HCT116 (cell line): ENCODE data around the gene IGSF5. TPM values are rescaled to one million over a fixed set of nuclear protein-coding genes. Genes with fewer than 3 reads are reported as not detected.
"Not testable (repeated sequence)": the region's sequence is repeated elsewhere in the genome, so short reads cannot be mapped to it uniquely, and the experiment has no call there.

Source experiments
- ATAC-seq: fragments of 200-7000 bp; cut with Tn5 transposase; 2 replicates; pipeline ENCODE4 v1.9.1; 2020; ENCODE audit warnings: mild to moderate bottlenecking, moderate library complexity
- Bru-seq: library from RNA; stranded (reverse); fragments of 400-500 nt; gene quantifications from one replicate; lab custom pipeline; 2021; lab: Mats Ljungman, UMichigan
- BruChase-seq, 2 experiments: library from RNA; stranded (reverse); fragments of 400-500 nt; gene quantifications; one replicate each; lab custom pipeline; 2021; lab: Mats Ljungman, UMichigan
- BruUV-seq: library from RNA; stranded (reverse); fragments of 400-500 nt; replicated peaks from 2 replicates; lab custom pipeline; 2021; lab: Mats Ljungman, UMichigan
- CTCF ChIA-PET: fragments of 300-600 bp; sonication (Branson Sonifier 250); formaldehyde crosslinking; loops from one replicate; lab custom pipeline; 2021; ENCODE audit warnings: antibody characterized with exemption; lab: Charles Lee
- POLR2A ChIA-PET: fragments of 300-600, 350-600 bp; sonication (Branson Sonifier 250); formaldehyde crosslinking; loops from one replicate; lab custom pipeline; 2021; ENCODE audit warnings: antibody characterized with exemption; lab: Charles Lee
- RAD21 ChIA-PET, 2 experiments: fragments of 300-600 bp; sonication (Branson Sonifier 250); formaldehyde crosslinking; loops; one replicate each; lab custom pipeline; 2023; ENCODE audit warnings: low total read pairs in 2 of 2; ENCODE audit not compliant: uncharacterized antibody in 2 of 2, unreplicated experiment in 2 of 2, low non-redundant PET in 1 of 2; lab: Charles Lee
- DNase-seq: peaks from one replicate; pipeline ENCODE4 v3.0.0-alpha.2; 2010; ENCODE audit warnings: low read depth, low spot score
- H2AFZ ChIP-seq: fragments of 200-600 bp; shearing (Covaris generic), sonication (generic); 2 replicates; pipeline ENCODE4 v1.6.1; 2017; ENCODE audit warnings: low read depth, mixed run types, mixed read lengths, antibody characterized with exemption, low read length; ENCODE audit not compliant: poor library complexity, severe bottlenecking
- H3K27ac ChIP-seq: 2 replicates; pipeline ENCODE4 v1.5.1; 2012; ENCODE audit warnings: low read depth, low read length
- H3K27me3 ChIP-seq: fragments of 200-600 bp; sonication (generic); 2 replicates; pipeline ENCODE4 v1.6.1; 2016; ENCODE audit warnings: mixed run types, low read length, mixed read lengths; ENCODE audit not compliant: insufficient read depth
- H3K36me3 ChIP-seq, 2 experiments: fragments of 200-500 bp in 1 of 2; fragments of 200-600 bp in 1 of 2; sonication (Bioruptor generic) in 1 of 2; sonication (generic) in 1 of 2; 2 replicates each; pipeline versions ENCODE4 v1.5.1 to v1.6.1; 2014 to 2016; ENCODE audit warnings: low read length in 2 of 2, inconsistent platforms in 1 of 2, mixed read lengths in 1 of 2, mixed run types in 1 of 2; ENCODE audit not compliant: insufficient read depth in 2 of 2, control insufficient read depth in 1 of 2
- H3K4me1 ChIP-seq, 2 experiments: fragments of 200-600 bp in 1 of 2; sonication (generic) in 1 of 2; 2 replicates each; pipeline versions ENCODE4 v1.5.1 to v1.6.1; 2012 to 2017; ENCODE audit warnings: low read length in 2 of 2, inconsistent platforms in 1 of 2, mild to moderate bottlenecking in 1 of 2, mixed read lengths in 1 of 2, mixed run types in 1 of 2, moderate library complexity in 1 of 2; ENCODE audit not compliant: insufficient read depth in 2 of 2, control insufficient read depth in 1 of 2
- H3K4me2 ChIP-seq: fragments of 200-600 bp; sonication (generic); 2 replicates; pipeline ENCODE4 v1.6.1; 2017; ENCODE audit warnings: mixed run types, low read length, mixed read lengths
- H3K4me3 ChIP-seq, 2 experiments: fragments of 200-600 bp in 1 of 2; sonication (generic) in 1 of 2; replicated peaks in 1 of 2; 2 replicates each; pipeline ENCODE4 v1.5.1; 2011 to 2016; ENCODE audit warnings: low read length in 2 of 2, control low read depth in 1 of 2, low read depth in 1 of 2, mild to moderate bottlenecking in 1 of 2, mixed read lengths in 1 of 2, mixed run types in 1 of 2
- H3K79me2 ChIP-seq: fragments of 200-600 bp; sonication (generic); 2 replicates; pipeline ENCODE4 v1.6.1; 2017; ENCODE audit warnings: mild to moderate bottlenecking, mixed run types, low read length, moderate library complexity, mixed read lengths; ENCODE audit not compliant: insufficient read depth
- H3K9ac ChIP-seq: fragments of 200-600 bp; sonication (generic); 2 replicates; pipeline ENCODE4 v1.6.1; 2016; ENCODE audit warnings: low read length, mixed read lengths
- H3K9me2 ChIP-seq: fragments of 200-600 bp; sonication (generic), shearing (Covaris generic); 2 replicates; pipeline ENCODE4 v1.6.1; 2017; ENCODE audit warnings: mixed run types, mild to moderate bottlenecking, moderate library complexity; ENCODE audit not compliant: insufficient read depth
- H3K9me3 ChIP-seq, 2 experiments: fragments of 200-500 bp in 1 of 2; fragments of 200-600 bp in 1 of 2; sonication (Bioruptor generic) in 1 of 2; sonication (generic) in 1 of 2; 2 replicates each; pipeline ENCODE4 v1.6.1; 2014 to 2017; ENCODE audit warnings: low read length in 2 of 2, mixed read lengths in 2 of 2, inconsistent platforms in 1 of 2, low read depth in 1 of 2, mild to moderate bottlenecking in 1 of 2, mixed run types in 1 of 2, moderate library complexity in 1 of 2; ENCODE audit not compliant: control insufficient read depth in 1 of 2, insufficient read depth in 1 of 2
- H4K20me1 ChIP-seq: fragments of 200-600 bp; sonication (generic), shearing (Covaris generic); 2 replicates; pipeline ENCODE4 v1.6.1; 2017; ENCODE audit warnings: mixed run types, mild to moderate bottlenecking, moderate library complexity; ENCODE audit not compliant: insufficient read depth
- CBX3 ChIP-seq: IDR thresholded peaks from 2 replicates; pipeline ENCODE4 v1.6.1; 2012; ENCODE audit warnings: low read depth
- MAX ChIP-seq: IDR thresholded peaks from 2 replicates; pipeline ENCODE4 v1.6.1; 2012
- REST ChIP-seq: IDR thresholded peaks from 2 replicates; pipeline ENCODE4 v1.6.1; 2012; ENCODE audit warnings: low read depth
- SIN3A ChIP-seq: IDR thresholded peaks from 2 replicates; pipeline ENCODE4 v1.6.1; 2012; ENCODE audit warnings: low read depth
- YY1 ChIP-seq: IDR thresholded peaks from 2 replicates; pipeline ENCODE4 v1.6.1; 2011; ENCODE audit warnings: low read length, low read depth, moderate library complexity, mild to moderate bottlenecking; ENCODE audit not compliant: insufficient replicate concordance; ENCODE audit errors: extremely low read depth
- ZNF274 ChIP-seq: fragments of 200-500 bp; sonication (Bioruptor generic); IDR thresholded peaks from 2 replicates; pipeline ENCODE4 v1.6.1; 2014; ENCODE audit warnings: mild to moderate bottlenecking, low read depth, low read length, inconsistent platforms
- intact Hi-C: fragments of 100-400 bp; cut with micrococcal nuclease; formaldehyde crosslinking; loops from 2 replicates; pipeline ENCODE4 v1.10.0; 2022
- long read RNA-seq: library from polyadenylated mRNA; unstranded; transcript quantifications from one replicate; pipeline ENCODE4 v2.0.0, GENCODE V29; 2021; ENCODE audit not compliant: unreplicated experiment
- polyA plus RNA-seq: library from polyadenylated mRNA; unstranded; fragments of >200 nt; gene quantifications from 2 replicates; pipeline ENCODE4 v1.2.1, GENCODE V29; 2012; ENCODE audit warnings: missing spikeins
- total RNA-seq: library from RNA; stranded (reverse); gene quantifications from one replicate; pipeline ENCODE4 v1.2.1, GENCODE V29; 2021; ENCODE audit not compliant: unreplicated experiment

The IGSF5 gene
- total RNA-seq (not detected), Bru-seq, nascent RNA (percentile 17 among the genes with signal in this experiment), BruChase-seq, experiment 1, labeled RNA remaining after a 6-hour chase (percentile 15 among the genes with signal in this experiment), BruChase-seq, experiment 2, labeled RNA remaining after a 2-hour chase (percentile 25 among the genes with signal in this experiment)
- polyA plus RNA-seq = 0.07 and 0.16 TPM in 2 replicates
- long read RNA-seq, partial matches to known transcripts = 0 of 1 reads
- long read RNA-seq, other reads (novel, unspliced or antisense) = 1 of 1 reads

- RAD21 ChIA-PET, POLR2A ChIA-PET, H3K27me3 ChIP-seq, H3K36me3 ChIP-seq, H3K4me1 ChIP-seq, H3K9me2 ChIP-seq, H3K27ac ChIP-seq, DNase-seq, H3K4me3 ChIP-seq, H3K9me3 ChIP-seq, BruUV-seq, H3K79me2 ChIP-seq, H2AFZ ChIP-seq, H4K20me1 ChIP-seq, intact Hi-C loops, ATAC-seq, H3K9ac ChIP-seq, CTCF ChIA-PET, H3K4me2 ChIP-seq: not testable (repeated sequence)
Measured at GRCh38 chr21:39744883-39745282, at the start of gene IGSF5. Gene IGSF5 (plus strand): TSS chr21:39745183. CDS start chr21:39745510, 327 bp downstream.

GRCh38 chr21:39696196-39696595, 48.8 kb upstream of the IGSF5 start:
- no TSS peak for BruUV-seq
- H3K4me3 ChIP-seq = no peak overlapping the region
- H3K79me2 ChIP-seq = no peaks in the 10 kb centered on the region
- ChIA-PET POLR2A (no interaction called here), RAD21 (no interaction called here), CTCF (no interaction called here)
- H2AFZ ChIP-seq = no peak overlapping the region
- no peaks in the 10 kb centered on the region for H3K9me2 ChIP-seq
- no peak overlapping the region for H3K4me2 ChIP-seq
- intact Hi-C loops = loop anchor here (10.0 kb wide), 1 partner anchor 101 kb away; no protein-coding TSS in a partner anchor
- no peaks in the 10 kb centered on the region for H3K27me3 ChIP-seq
- no peak for TF ChIP-seq YY1
- TF ChIP-seq REST = no peak
- no peak for TF ChIP-seq SIN3A
- TF ChIP-seq ZNF274 = no peak
- TF ChIP-seq CBX3 = no peak
- no peak for TF ChIP-seq MAX
- H3K9me3 ChIP-seq = no peaks in the 10 kb centered on the region
- ATAC-seq (no peak), DNase-seq (no peak)
- no peak overlapping the region for H3K27ac ChIP-seq
- no peaks in the 10 kb centered on the region for H3K4me1 ChIP-seq
- no peaks in the 10 kb centered on the region for H3K36me3 ChIP-seq
- H3K9ac ChIP-seq = no peak overlapping the region
- H4K20me1 ChIP-seq = no peaks in the 10 kb centered on the region
